HG02943 (cell line): ENCODE measurements around the gene WDFY1.
A peak's percentile ranks its signal among the peaks of the same experiment; 100 is the strongest.

ENCODE experiments used
- ATAC-seq: cut with Tn5 transposase; IDR thresholded peaks from one replicate; pipeline ENCODE4 v1.9.1; 2021; ENCODE audit warnings: mild to moderate bottlenecking, low read depth, moderate library complexity; ENCODE audit not compliant: unreplicated experiment

Gene WDFY1, protein sequence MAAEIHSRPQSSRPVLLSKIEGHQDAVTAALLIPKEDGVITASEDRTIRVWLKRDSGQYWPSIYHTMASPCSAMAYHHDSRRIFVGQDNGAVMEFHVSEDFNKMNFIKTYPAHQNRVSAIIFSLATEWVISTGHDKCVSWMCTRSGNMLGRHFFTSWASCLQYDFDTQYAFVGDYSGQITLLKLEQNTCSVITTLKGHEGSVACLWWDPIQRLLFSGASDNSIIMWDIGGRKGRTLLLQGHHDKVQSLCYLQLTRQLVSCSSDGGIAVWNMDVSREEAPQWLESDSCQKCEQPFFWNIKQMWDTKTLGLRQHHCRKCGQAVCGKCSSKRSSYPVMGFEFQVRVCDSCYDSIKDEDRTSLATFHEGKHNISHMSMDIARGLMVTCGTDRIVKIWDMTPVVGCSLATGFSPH

DNA sequence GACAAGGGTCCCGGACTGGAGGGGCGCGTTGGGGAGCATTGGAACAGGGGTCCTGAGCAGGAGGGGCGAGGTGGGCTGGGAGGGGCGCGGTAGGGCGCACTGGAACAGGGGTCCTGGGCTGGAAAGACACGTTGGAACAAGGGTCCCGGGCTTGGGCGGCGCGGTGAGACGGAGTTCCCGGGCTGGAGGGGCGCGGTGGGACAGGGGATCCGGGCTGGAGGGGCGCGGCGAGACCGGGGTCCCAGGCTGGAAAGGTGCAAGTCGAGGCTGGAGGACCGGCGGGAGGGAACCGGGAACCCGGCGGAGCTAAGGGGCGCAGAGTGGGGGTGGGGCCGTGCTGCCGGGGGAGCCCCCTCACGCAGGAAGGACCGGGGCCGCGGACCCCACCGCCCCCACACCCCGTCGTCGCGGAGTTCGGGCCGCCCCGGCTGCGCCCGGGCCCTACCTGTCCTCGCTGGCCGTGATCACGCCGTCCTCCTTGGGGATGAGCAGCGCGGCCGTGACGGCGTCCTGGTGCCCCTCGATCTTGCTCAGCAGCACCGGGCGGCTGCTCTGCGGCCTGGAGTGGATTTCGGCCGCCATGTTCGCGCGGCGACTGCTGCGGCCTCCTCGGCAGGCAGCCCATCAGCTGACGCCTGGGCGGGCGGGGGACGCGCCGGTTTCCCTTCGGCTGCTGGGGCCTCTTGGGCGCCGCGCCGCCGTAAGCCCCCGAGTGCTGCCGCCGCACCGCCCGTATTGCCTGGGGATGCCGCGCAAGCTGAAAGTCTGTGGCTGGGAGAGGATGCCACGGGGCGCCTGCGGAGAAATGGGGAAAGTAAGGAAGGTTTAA is at the start of gene WDFY1:
Gene WDFY1, minus strand, starts transcription at position 633 of the 829 bp plus-strand sequence. Its CDS starts 51 bp downstream, at position 582.
- ATAC-seq: peak; percentile 66

DNA sequence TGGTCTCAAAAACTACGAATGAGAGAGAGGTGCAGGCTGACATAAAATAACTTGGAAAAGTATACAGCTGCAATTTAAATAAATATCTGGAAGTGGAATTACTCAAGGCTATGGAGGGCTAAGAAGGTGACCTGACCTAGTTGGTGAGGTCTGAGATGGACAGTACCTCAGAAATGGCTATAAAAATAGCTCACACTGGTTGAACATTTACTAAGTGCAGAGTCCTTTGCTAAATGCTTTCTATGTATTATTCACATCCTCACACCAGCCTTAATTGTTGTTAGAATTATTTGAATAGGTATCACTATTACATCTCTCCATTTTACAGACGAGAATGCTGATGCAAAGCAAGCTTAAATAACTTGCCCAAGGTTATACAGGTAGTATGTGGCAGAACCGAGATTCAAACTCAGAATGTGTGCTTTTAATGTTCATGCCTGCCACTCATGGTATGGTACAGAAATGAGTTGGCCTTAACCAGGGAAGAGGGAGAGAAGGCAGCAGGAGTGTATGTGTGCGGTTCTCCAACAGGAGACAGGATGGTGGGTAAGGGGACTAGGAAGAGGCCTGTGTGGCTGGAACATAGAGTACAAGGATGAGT is 49.5 kb upstream of the WDFY1 start:
- no peak for ATAC-seq

- ATAC-seq: peak; percentile 55
These were observed 48.6 kb upstream of the WDFY1 start for GRCh38 chr2:223993634-223994232.

DNA sequence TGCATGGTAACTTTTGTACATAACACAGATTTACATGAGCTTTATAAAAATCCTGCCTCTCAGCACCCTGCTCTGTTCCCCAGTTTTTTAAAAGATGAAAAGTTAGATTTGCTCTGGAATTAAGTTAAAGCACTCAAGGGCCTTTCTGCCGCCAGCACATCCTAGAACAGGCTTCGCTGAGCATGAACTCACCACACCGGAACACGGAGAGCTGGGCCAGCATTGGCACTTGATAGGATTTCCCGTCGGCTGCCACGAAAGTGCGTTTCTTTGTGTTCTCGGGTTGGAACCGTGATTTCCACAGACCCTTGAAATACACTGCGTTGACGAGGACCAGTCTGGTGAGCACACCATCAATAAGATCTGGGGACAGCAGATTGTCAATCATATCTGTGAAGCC is 46.5 kb upstream of the WDFY1 start:
- ATAC-seq: no peak

DNA sequence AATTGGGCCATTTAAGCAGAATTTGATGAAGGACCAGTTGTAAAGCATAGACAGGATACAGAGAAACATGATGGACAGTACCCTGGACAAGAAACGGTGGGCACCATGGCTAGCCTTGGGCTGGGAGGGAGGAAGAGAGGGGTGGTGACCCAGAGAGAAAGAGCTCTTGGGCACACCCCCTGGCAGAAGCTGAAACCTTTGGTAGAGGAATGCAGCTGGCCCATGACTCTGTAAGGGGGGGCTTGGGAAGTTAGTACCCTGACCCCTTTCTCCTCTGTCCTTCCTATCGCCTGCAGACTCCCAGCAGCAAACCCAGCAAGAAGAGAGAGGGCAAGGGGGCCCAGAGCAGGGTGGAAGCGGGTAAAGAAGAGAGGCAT is 44.7 kb upstream of the WDFY1 start:
- no peak for ATAC-seq

- no peak for ATAC-seq
These were observed 44.2 kb upstream of the WDFY1 start for GRCh38 chr2:223989206-223989855.

DNA sequence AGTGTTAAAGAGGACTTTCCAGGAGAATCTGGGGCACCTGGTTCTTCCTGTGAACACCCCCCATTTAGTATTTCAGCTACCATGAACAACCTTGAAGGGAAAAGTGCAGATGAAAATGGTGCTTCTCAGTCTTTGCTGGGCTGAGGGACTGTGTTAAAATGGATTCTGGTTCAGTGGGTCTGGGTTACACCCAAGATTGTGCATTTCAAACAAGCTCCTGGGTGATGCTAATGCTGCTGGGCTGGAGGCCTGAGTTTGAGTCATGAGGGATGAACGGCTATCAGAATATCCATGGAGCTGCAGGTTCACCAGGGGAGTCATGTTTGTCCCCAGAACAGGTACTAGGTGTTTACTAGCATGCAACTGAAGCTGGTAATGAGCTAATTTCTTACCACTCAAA is 36.1 kb upstream of the WDFY1 start:
- ATAC-seq: no peak

- ATAC-seq: no peak
These were observed 35.7 kb upstream of the WDFY1 start for GRCh38 chr2:223980803-223981202.

GRCh38 chr2:223980397-223980735 is 35.2 kb upstream of the WDFY1 start:
- no peak for ATAC-seq

DNA sequence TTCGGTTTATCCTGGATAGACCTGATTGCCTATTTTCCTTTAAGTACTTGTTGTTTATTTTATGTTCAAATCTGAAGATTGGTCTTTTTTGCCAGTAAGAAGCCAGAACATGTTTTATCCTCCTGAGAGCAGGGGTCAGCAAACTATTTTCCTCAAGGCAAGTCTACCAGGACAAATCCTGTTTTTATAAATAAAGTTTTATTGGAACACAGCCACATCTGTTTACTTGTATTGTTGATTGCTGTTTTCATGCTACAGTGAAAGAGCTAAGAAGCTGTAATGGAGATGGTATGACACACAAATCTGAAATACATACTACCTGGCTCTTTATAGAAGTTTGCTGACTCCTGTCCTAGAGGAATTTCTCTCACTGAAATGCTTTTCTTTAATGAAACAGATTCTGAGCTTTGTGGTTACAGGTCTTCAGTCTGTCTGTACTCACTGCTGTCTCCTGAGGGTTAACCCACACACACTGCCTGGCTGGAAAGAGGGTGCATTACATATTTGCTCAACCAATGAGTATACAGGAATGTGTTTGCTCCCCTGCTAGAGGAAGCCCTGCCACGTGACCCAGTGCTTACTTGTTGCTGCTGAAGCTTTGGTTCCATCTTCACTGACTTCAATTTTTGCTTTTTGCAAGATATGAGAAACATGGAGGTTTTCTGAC is 34.7 kb upstream of the WDFY1 start:
- no peak for ATAC-seq

GRCh38 chr2:223978451-223978850 is 33.3 kb upstream of the WDFY1 start:
- no peak for ATAC-seq

DNA sequence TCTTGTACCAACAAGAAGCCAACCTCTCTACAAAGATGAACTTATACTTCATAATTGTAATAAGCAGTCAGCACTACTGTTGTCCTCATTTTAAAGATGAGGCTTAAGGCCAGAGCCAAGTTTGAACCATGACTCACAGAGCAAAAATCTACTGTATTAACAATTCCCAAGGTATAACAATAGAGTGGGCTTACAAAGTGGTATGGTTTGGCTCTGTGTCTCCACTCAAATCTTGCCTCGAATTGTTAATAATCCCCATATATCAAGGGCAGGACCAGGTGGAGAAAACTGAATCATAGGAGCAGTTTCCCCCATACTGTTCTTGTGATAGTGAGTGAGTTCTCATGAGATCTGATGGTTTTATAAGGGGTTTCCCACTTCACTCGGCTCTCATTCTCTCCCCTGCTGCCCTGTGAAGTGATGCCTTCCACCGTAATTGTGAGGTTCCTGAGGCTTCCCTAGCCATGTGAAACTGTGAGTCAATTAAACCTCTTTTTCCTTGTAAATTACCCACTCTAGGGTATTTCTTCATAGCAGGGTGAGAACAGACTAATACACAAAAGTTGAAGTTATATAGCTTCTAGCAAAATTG is 31.6 kb upstream of the WDFY1 start:
- no peak for ATAC-seq

GRCh38 chr2:223973606-223974005 is 28.5 kb upstream of the WDFY1 start:
- ATAC-seq: no peak

DNA sequence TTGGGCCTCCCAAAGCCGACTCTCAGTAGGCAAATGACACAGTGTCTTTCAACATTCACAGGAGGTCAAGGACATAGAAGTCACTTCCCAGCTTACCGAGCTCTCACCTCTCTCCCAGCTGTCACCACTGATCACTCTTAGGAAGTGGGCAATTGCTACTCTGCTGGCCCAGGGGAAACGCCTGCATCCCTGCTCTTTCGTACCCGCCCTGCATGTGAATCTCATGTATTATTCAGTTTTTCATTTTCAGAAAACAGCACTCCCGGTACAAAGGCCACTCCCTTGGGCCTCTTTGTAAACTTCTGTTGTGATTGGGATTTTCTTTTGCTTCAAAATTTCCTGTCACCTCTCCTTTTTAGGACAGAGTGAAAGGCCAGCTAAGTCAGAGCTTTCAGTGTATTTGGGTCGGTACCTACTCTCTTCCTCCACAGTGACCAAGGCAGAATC is 27.5 kb upstream of the WDFY1 start:
- no peak for ATAC-seq

- ATAC-seq: no peak
These were observed 26.6 kb upstream of the WDFY1 start for GRCh38 chr2:223971731-223972130.

- ATAC-seq: no peak
These were observed 25.4 kb upstream of the WDFY1 start for GRCh38 chr2:223970343-223971128.

DNA sequence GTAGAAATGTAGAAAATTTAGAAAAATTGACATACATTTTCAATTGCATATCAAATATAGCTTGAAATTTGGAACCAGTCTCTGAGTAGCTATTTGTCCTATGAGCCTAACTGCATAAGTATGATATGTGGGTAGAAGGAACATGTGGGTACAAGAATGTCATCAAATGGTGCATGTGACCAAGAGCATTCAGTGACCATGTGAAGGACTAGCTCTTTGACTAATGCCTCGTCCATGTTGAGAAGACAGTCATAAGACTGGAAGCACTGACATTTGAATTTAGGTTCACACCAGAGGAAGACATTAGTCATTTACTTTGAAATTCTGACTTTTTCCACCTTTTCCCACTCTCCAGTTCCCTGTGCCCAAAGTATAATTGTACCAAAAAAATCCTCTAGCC is 24.7 kb upstream of the WDFY1 start:
- ATAC-seq: no peak

DNA sequence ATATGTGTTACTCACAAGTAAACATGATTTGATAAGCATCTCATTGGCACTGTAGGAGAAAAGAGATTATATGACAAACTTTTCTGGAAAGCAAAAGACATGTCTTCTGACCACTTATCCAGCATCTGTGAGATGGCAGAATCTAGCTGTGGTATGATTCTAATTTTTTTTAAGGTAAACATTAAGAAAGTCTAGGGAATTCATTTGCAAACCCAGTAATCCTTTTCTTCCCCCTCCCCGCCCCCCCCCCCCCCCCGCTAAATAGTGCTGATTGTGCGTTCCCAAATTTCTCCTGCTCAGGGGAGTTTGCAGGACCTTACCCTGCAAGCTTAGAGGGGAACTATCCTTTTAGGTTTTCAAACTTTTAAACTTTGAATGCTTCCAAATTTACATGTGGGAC is 24.2 kb upstream of the WDFY1 start:
- ATAC-seq: no peak

- no peak for ATAC-seq
These were observed 22.8 kb upstream of the WDFY1 start for GRCh38 chr2:223967981-223968380.
